HG03095 (cell line): Measurements from ENCODE around the gene MFAP1.
"Not testable (repeated sequence)": the region's sequence is repeated elsewhere in the genome, so short reads cannot be mapped to it uniquely, and the experiment has no call there.

Source experiments
- ATAC-seq: cut with Tn5 transposase; IDR thresholded peaks from one replicate; pipeline ENCODE4 v1.9.1; 2021; ENCODE audit warnings: moderate library complexity; ENCODE audit not compliant: unreplicated experiment

MFAP1 gene

GRCh38 chr15:43825305-43825704 lies 815 bp upstream of the MFAP1 start:
- not testable (repeated sequence) for ATAC-seq

DNA sequence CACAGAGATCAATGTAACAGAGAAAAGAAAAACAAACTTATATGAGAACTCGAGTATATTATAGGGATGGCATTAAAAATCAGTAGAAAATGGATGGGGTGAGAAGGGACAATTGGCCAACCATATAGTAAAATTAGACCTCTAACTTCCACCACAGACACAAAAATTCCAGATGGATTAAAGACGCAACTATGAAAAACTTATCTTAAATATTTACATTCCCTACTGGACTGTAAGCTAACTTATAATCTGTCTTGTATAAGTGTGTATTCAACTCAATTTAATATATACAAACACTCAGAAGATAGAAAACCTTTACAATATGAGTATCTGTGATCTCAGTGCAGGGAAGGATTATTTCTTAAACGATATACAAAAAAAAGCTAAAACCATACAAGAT lies 3.0 kb downstream of the MFAP1 start:
- ATAC-seq, result no peak

GRCh38 chr15:43815064-43815463 lies 9.4 kb downstream of the MFAP1 start:
- not testable (repeated sequence) for ATAC-seq

- peak; percentile 68 for ATAC-seq
Observed at GRCh38 chr15:43808960-43809678, 15.4 kb downstream of the MFAP1 start.

DNA sequence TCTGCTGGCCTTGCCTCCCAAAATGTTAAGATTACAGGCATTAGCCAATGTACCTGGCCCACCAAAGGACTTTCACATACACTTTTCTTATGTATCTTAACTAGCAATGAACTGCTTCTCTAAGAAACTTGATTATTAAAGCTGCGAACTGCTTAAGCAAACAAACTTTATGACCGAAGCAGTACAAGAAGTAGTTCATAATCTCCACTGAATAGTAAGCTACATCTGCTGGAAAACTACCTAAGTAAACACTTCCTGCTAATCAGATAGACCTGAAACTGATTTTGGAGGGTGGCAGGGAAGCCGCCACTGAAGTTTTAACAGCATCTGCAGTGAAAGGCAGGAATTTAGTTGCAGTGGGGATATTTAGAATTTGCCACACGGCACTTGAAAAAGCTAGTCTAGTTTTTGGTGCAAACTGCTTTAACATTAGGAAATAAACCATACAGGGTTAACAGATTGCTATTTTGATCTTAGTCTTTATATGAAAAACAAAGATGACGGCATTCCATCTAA lies 16.0 kb downstream of the MFAP1 start:
- no peak for ATAC-seq

GRCh38 chr15:43802676-43803075 lies 21.8 kb downstream of the MFAP1 start:
- not testable (repeated sequence) for ATAC-seq

DNA sequence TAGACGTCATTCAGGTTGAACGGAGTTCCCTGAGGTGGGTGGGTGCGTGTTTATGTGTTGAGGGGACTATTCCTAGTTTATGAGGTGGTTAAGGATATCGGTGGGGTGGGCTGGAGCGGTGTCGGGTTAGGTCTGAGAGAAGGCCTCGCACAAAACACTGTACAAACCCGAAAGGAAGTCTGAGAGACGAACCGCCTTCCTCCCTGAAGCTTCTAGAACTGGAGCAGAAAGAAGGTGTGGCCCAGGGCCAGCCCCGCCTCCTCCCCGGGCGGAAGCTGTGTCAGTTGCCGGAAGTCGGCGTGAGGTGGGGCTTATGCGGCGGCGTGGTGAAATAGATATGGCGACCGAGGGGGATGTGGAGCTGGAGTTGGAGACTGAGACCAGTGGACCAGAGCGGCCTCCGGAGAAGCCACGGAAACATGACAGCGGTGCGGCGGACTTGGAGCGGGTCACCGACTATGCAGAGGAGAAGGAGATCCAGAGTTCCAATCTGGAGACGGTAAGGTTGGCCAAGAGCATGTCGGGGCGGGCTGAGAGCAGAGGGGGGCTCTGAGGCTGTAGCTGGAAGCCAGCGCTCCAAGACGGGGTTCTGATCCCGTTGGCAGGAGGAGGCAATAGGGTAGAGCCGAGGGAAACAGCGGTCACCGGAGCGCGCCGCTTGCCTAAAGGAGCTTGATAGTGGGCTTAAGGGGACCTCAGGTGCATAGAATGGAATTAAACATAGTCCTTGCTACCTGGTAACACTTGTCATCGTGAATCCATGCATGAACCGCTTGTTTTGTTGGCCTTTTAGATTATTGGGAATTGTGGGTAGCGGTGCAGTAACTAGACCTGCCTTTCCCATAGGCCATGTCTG lies 24.0 kb downstream of the MFAP1 start, which contains the start of gene HYPK:
HYPK (plus strand) TSS at position 314 of the 856 bp plus-strand sequence; CDS start at position 338, 24 bp downstream.
- ATAC-seq, result peak; percentile 74

DNA sequence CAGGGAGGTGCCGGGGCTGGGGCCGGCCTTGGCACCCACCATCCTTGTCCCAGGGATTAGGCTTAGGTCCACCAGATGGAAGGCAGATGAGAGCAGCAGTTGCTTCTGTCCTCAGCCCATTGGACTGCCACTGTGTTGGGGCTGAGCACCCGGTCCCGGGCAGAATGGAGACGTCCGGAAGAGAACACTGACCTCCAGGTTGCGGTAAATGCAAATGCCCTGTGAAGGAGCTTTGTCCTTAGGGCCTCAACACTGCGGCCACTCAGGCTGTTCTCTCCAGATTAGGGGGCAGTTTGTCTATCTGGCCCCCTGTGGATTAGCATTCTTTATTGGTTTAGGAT lies 24.6 kb downstream of the MFAP1 start, which contains the start of gene SERINC4:
SERINC4 (minus strand) TSS at position 276 of the 341 bp plus-strand sequence; CDS start at position 42, 234 bp downstream.
- ATAC-seq, result no peak

- no peak for ATAC-seq
Observed at GRCh38 chr15:43799209-43799944, 25.1 kb downstream of the MFAP1 start.

- no peak for ATAC-seq
Observed at GRCh38 chr15:43796566-43796965, 27.9 kb downstream of the MFAP1 start.

- ATAC-seq, result no peak
Observed at GRCh38 chr15:43795997-43796396, 28.5 kb downstream of the MFAP1 start.

- ATAC-seq, result no peak
Observed at GRCh38 chr15:43795197-43795596, 29.3 kb downstream of the MFAP1 start.

GRCh38 chr15:43794269-43795037 lies 30.0 kb downstream of the MFAP1 start:
- ATAC-seq, result no peak

- no peak for ATAC-seq
Observed at GRCh38 chr15:43793647-43794046, 30.8 kb downstream of the MFAP1 start.

DNA sequence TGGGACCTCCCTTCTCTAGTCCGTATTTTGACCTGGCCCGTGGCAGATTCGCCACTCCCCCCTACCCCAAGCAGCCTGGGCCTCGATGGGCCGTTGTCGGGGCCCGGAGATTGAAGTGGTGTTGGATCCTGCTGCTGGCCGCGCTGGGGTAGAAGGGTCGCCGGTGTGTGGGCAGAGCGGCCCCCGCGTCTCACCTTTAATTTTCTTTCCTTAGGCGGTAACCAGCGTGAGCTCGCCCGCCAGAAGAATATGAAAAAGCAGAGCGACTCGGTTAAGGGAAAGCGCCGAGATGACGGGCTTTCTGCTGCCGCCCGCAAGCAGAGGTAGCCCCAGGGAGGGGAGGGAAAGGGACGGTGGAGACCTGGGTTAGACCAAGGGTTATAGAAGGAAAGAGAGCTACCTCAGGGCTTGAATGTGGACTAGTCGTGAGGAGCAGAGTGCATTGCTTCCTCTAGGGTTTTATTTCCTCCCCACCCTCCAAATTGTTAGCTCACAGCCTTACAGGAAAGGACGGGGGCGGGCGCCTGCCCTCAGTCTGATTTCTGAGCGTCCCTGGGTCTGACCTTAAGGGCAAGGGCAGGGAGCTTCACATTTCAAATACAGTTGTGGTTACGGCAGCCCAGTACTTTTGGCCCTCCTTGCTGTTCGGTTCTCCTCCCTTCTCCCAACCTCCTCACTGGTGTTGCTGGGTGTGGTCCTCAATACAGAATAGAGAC lies 31.6 kb downstream of the MFAP1 start:
- ATAC-seq, result no peak

DNA sequence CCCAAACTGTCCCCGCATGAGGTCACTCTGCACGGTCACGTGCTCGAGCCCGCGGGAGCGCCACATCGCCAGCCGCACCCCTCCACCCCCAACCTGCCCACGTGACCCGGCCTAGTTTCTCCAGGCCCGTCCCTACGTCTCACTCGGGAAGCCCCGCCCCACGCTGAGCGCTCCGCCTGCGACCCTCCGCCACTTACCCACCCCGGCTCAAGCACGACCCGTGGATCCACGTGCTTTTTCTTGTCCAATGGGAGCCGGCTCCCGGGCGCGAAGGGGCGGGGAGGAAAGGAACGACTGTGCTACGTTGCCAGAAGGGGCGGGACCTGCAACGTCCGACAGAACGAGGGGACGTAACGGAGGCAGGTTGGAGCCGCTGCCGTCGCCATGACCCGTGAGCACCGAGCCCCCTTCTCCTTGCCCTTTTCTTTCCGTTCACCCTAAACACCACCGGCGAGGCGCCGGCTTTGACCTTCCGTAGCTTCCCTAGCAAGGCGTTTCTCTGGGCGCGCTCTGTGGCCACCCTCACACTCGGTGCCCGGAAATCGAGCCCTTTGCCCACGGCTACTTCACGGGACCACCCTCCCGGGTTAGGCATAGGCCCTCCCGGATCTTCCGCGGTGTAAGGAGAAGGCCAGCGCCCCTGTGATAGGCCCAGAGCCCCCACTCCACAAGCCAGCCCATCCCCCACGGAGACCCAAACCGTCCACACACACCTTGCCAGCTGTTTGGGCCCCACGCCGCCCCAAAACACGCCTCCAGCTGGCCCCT lies 32.3 kb downstream of the MFAP1 start, which contains the start of gene SERF2:
SERF2 (plus strand) TSS at position 328 of the 768 bp plus-strand sequence; CDS start at position 385, 57 bp downstream.
- peak; percentile 71 for ATAC-seq

GRCh38 chr15:43789409-43789808 lies 35.1 kb downstream of the MFAP1 start:
- no peak for ATAC-seq

DNA sequence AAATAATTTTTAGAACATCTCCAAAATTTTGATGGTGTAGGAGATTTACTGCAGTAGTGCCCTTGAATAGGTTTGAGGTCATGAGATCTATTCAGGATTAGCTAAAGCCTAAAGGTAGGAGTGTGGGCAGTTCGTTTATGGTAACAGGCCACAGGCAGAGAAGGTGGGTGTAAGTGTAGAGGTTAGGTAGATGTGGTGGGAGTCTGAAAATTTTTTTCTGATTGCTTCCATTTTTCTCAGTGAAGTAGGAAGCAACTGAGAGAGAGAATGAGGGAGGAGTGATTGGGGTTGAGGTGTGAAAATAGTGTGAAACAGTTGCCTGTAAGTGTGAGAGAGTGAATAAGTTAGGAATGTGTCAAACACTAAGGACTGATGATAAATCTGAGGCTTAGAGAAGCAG lies 45.5 kb downstream of the MFAP1 start:
- ATAC-seq, result no peak
